K562 (cell line): Measurements from ENCODE around the gene EYA3. TPM values are rescaled to one million over a fixed set of nuclear protein-coding genes. Genes with fewer than 3 reads are reported as not detected.

ENCODE experiments used
- C11orf30 ChIP-seq: fragments of 450-650 bp; IDR thresholded peaks from 2 replicates; pipeline ENCODE4 v1.6.1; 2016; ENCODE audit warnings: low read depth, mild to moderate bottlenecking
- CBX8 ChIP-seq: fragments of 200-600 bp; sonication (generic); IDR thresholded peaks from 2 replicates; pipeline ENCODE4 v1.6.1; 2012; ENCODE audit warnings: borderline replicate concordance, mixed run types, low read depth, mild to moderate bottlenecking, moderate library complexity, mixed read lengths, low read length, control low read depth, inconsistent platforms; ENCODE audit not compliant: poor library complexity, severe bottlenecking; ENCODE audit errors: extremely low read depth
- CCAR2 ChIP-seq: fragments of 200-400 bp; formaldehyde crosslinking; IDR thresholded peaks from 2 replicates; pipeline ENCODE4 v1.6.1; 2017; ENCODE audit warnings: mild to moderate bottlenecking, low read depth, low read length
- ETV1 ChIP-seq: fragments of 450-650 bp; conservative IDR thresholded peaks from 2 replicates; pipeline ENCODE4 v1.6.1; 2016; ENCODE audit warnings: missing genetic modification characterization, control low read depth, low read depth, missing compliant biosample characterization
- FUS ChIP-seq: fragments of 200-400 bp; formaldehyde crosslinking; optimal IDR thresholded peaks from 2 replicates; pipeline ENCODE3; 2017; ENCODE audit warnings: low read depth, low read length
- GTF2E2 ChIP-seq: fragments of 200-800 bp; sonication (Bioruptor generic); IDR thresholded peaks from 2 replicates; pipeline ENCODE4 v1.6.1; 2016; ENCODE audit warnings: missing genetic modification characterization, missing compliant biosample characterization
- HES1 ChIP-seq: fragments of 450-650 bp; IDR thresholded peaks from 2 replicates; pipeline ENCODE4 v1.6.1; 2016; ENCODE audit warnings: low read depth, mild to moderate bottlenecking, moderate library complexity
- MCM2 ChIP-seq: fragments of 450-650 bp; IDR thresholded peaks from 2 replicates; pipeline ENCODE4 v1.6.1; 2017; ENCODE audit warnings: low read depth, mild to moderate bottlenecking
- MCM7 ChIP-seq, 2 experiments: fragments of 450-650 bp; IDR thresholded peaks; 2 replicates each; pipeline ENCODE4 v1.6.1; 2016 to 2018
- MEIS2 ChIP-seq: fragments of 450-650 bp; IDR thresholded peaks from 2 replicates; pipeline ENCODE4 v1.6.1; 2014; ENCODE audit warnings: mild to moderate bottlenecking; ENCODE audit not compliant: partially characterized antibody
- PRDM10 ChIP-seq: fragments of 450-650 bp; IDR thresholded peaks from 2 replicates; pipeline ENCODE4 v1.6.1; 2018; ENCODE audit not compliant: partially characterized antibody
- PURB ChIP-seq: sonication (generic); formaldehyde crosslinking; IDR thresholded peaks from 2 replicates; pipeline ENCODE4 v1.9.0; 2021; ENCODE audit warnings: low read depth, mild to moderate bottlenecking, missing genetic modification reagents
- RHOXF2B ChIP-seq: fragments of 250-450 bp; sonication (Bioruptor Pico); conservative IDR thresholded peaks from 2 replicates; pipeline ENCODE4 v1.5.1; 2021
- RNF2 ChIP-seq: sonication (generic); IDR thresholded peaks from 2 replicates; pipeline ENCODE4 v1.6.1; 2016
- SIRT6 ChIP-seq: IDR thresholded peaks from one replicate; pipeline ENCODE4 v1.6.1; 2012; ENCODE audit warnings: low read depth, mild to moderate bottlenecking, control low read depth, inconsistent platforms, low read length, moderate library complexity
- TAF1 ChIP-seq: IDR thresholded peaks from 2 replicates; pipeline ENCODE4 v1.6.1; 2011; ENCODE audit warnings: mild to moderate bottlenecking, low read length, moderate library complexity; ENCODE audit not compliant: insufficient read depth, control insufficient read depth, severe bottlenecking; ENCODE audit errors: extremely low read depth
- TAF15 ChIP-seq: fragments of 200-400 bp; formaldehyde crosslinking; IDR thresholded peaks from 2 replicates; pipeline ENCODE4 v1.6.1; 2017; ENCODE audit warnings: mild to moderate bottlenecking, low read depth, low read length, moderate library complexity
- ZNF175 ChIP-seq: fragments of 200-800 bp; sonication (Bioruptor generic); IDR thresholded peaks from 2 replicates; pipeline ENCODE4 v1.6.1; 2016; ENCODE audit warnings: low read depth, mild to moderate bottlenecking, missing genetic modification characterization, missing compliant biosample characterization
- polyA plus RNA-seq, 8 experiments: library from polyadenylated mRNA; depleted of rRNA in 4 of 8; stranded (reverse) in 5 of 8; unstranded in 3 of 8; fragments of >200 nt; fragmentation: Nextera tagmentation in 2 of 8; fragmentation: Illumina TruSeq in 1 of 8; extraction: Ambion mirVana in 2 of 8; extraction: Trizol in 1 of 8; gene quantifications; 2 replicates each; pipeline versions ENCODE4 v1.2.1 to v1.2.3, GENCODE V29; 2011 to 2014; ENCODE audit warnings: inconsistent platforms in 1 of 8, missing spikeins in 1 of 8
- total RNA-seq, 7 experiments: library from RNA; depleted of rRNA in 6 of 7; stranded (reverse); fragments of >200 nt in 6 of 7; fragmentation: Illumina TruSeq in 2 of 7; extraction: Trizol in 2 of 7; gene quantifications; 2 replicates each; pipeline versions ENCODE4 v1.2.1 to v1.2.3, GENCODE V29; 2011 to 2021; ENCODE audit warnings: low replicate concordance in 1 of 7
- TF ChIP-seq, protein P1 (sequence below), 2 experiments: fragments of 150-350 bp in 1 of 2; IDR thresholded peaks; 2 replicates each; pipeline ENCODE4 v1.6.1; 2012 to 2016; ENCODE audit warnings: low read depth in 2 of 2, low read length in 2 of 2, mild to moderate bottlenecking in 1 of 2, moderate library complexity in 1 of 2
- TF ChIP-seq, protein P2 (sequence below): sonication (generic); formaldehyde crosslinking; IDR thresholded peaks from 2 replicates; pipeline ENCODE4 v1.9.0; 2022; ENCODE audit warnings: mild to moderate bottlenecking, missing genetic modification reagents

EYA3 gene
- total and polyA plus RNA-seq, 9 of the 15 experiments (the other 6 are each of a cell fraction or from before 2014, with no cell fraction given), result 21.7 to 64.0 (median 43.6) TPM

DNA sequence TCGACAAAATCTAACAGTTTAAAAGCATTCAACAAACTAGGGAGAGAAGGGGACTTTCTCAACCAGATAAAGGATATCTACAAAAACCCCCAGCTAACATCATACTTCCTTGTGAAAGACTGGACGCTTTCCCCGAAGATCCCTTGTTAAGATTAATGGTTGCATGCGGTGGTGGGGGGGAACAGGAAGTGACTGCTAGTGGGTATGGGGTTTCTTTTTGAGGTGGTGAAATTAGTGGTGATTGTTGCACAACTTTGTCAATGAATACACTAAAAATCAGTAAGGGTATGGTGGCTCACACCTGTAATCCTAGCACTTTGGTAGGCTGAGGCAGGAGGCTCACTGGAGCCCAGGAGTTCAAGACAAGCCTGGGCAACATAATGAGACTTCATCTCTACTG lies 26.9 kb upstream of the EYA3 start (continued):
- TF ChIP-seq, protein P1, sequence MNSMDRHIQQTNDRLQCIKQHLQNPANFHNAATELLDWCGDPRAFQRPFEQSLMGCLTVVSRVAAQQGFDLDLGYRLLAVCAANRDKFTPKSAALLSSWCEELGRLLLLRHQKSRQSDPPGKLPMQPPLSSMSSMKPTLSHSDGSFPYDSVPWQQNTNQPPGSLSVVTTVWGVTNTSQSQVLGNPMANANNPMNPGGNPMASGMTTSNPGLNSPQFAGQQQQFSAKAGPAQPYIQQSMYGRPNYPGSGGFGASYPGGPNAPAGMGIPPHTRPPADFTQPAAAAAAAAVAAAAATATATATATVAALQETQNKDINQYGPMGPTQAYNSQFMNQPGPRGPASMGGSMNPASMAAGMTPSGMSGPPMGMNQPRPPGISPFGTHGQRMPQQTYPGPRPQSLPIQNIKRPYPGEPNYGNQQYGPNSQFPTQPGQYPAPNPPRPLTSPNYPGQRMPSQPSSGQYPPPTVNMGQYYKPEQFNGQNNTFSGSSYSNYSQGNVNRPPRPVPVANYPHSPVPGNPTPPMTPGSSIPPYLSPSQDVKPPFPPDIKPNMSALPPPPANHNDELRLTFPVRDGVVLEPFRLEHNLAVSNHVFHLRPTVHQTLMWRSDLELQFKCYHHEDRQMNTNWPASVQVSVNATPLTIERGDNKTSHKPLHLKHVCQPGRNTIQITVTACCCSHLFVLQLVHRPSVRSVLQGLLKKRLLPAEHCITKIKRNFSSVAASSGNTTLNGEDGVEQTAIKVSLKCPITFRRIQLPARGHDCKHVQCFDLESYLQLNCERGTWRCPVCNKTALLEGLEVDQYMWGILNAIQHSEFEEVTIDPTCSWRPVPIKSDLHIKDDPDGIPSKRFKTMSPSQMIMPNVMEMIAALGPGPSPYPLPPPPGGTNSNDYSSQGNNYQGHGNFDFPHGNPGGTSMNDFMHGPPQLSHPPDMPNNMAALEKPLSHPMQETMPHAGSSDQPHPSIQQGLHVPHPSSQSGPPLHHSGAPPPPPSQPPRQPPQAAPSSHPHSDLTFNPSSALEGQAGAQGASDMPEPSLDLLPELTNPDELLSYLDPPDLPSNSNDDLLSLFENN (IDR thresholded peaks at IDR 0.05; ENCODE audit: low read depth in 2 of 2, low read length in 2 of 2), result no peak
- TF ChIP-seq FUS (no peak), TAF15 (no peak), GTF2E2 (tag) (no peak), MCM2 (no peak), SIRT6 (no peak), RHOXF2B (CRISPR knock-in tag) (no peak), RNF2 (peak; percentile 66; the same call in 1 of the 2 replicates), ETV1 (tag) (peak; percentile 80), PRDM10 (no peak), HES1 (no peak), ZNF175 (CRISPR knock-in tag) (peak; percentile 86), MEIS2 (peak; percentile 68), MCM7 (IDR thresholded peaks at IDR 0.05) (no peak), CBX8 (no peak), TAF1 (no peak), CCAR2 (no peak), PURB (CRISPR knock-in tag) (no peak), C11orf30 (no peak)
- TF ChIP-seq, protein P2, sequence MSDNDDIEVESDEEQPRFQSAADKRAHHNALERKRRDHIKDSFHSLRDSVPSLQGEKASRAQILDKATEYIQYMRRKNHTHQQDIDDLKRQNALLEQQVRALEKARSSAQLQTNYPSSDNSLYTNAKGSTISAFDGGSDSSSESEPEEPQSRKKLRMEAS (CRISPR knock-in tag), result no peak
